Ammon's horn (tissue), 1 donor: Measurements from ENCODE around the gene GSX2.
"Not testable (repeated sequence)": the region's sequence is repeated elsewhere in the genome, so short reads cannot be mapped to it uniquely, and the experiment has no call there.

ENCODE experiments used
- DNase-seq: peaks from one replicate; pipeline ENCODE4 v3.0.0-alpha.2; 2016; ENCODE audit warnings: low spot score

GSX2 gene

GRCh38 chr4:54103190-54103574 lies 3.2 kb downstream of the GSX2 start:
- DNase-seq: no peak

- no peak for DNase-seq
Observed at GRCh38 chr4:54104907-54105306, 4.9 kb downstream of the GSX2 start.

- no peak for DNase-seq
Observed at GRCh38 chr4:54107951-54108748, 8.2 kb downstream of the GSX2 start.

GRCh38 chr4:54109241-54110018 lies 9.5 kb downstream of the GSX2 start:
- no peak for DNase-seq

GRCh38 chr4:54110019-54110416 lies 10.1 kb downstream of the GSX2 start:
- no peak for DNase-seq

- DNase-seq: not testable (repeated sequence)
Observed at GRCh38 chr4:54113206-54113605, 13.2 kb downstream of the GSX2 start.

- DNase-seq: not testable (repeated sequence)
Observed at GRCh38 chr4:54116246-54116645, 16.3 kb downstream of the GSX2 start.

GRCh38 chr4:54118850-54119589 lies 19.1 kb downstream of the GSX2 start:
- DNase-seq: no peak

- no peak for DNase-seq
Observed at GRCh38 chr4:54120518-54120917, 20.6 kb downstream of the GSX2 start.

- no peak for DNase-seq
Observed at GRCh38 chr4:54127660-54128059, 27.7 kb downstream of the GSX2 start.

- not testable (repeated sequence) for DNase-seq
Observed at GRCh38 chr4:54128694-54129093, 28.7 kb downstream of the GSX2 start.

GRCh38 chr4:54139332-54139731 lies 39.4 kb downstream of the GSX2 start:
- no peak for DNase-seq

GRCh38 chr4:54140287-54140686 lies 40.3 kb downstream of the GSX2 start:
- DNase-seq: no peak

- no peak for DNase-seq
Observed at GRCh38 chr4:54144199-54144598, 44.2 kb downstream of the GSX2 start.

GRCh38 chr4:54144661-54145171 lies 44.8 kb downstream of the GSX2 start:
- no peak for DNase-seq

GRCh38 chr4:54146139-54146538 lies 46.2 kb downstream of the GSX2 start:
- no peak for DNase-seq

GRCh38 chr4:54149323-54149722 lies 49.4 kb downstream of the GSX2 start:
- DNase-seq: no peak
